SK-N-SH (cell line): ENCODE measurements around the gene CYP2S1. TPM values are rescaled to one million over a fixed set of nuclear protein-coding genes. Genes with fewer than 3 reads are reported as not detected.

ENCODE experiments used
- polyA plus RNA-seq, 3 experiments: library from polyadenylated mRNA; depleted of rRNA; stranded (reverse); fragments of >200 nt; gene quantifications; 2 replicates each; pipeline ENCODE4 v1.2.3, GENCODE V29; 2012

Gene CYP2S1
- polyA plus RNA-seq, 1 of the 3 experiments (the other 2 are of a cell fraction) = 0.67 TPM

Other genes starting within 250 kb of the CYP2S1 start
- not detected in 2 replicates for gene CYP2B6, start 201.9 kb upstream of the CYP2S1 start, polyA plus RNA-seq (2012; rRNA removed)
- gene CYP2A13, start 104.8 kb upstream of the CYP2S1 start, polyA plus RNA-seq (2012; rRNA removed) = not detected in 2 replicates
- gene CYP2F1, start 78.8 kb upstream of the CYP2S1 start, polyA plus RNA-seq (2012; rRNA removed) = not detected in 2 replicates
- 78.8 and 82.6 TPM in 2 replicates for gene AXL, start 26.0 kb downstream of the CYP2S1 start, polyA plus RNA-seq (2012; rRNA removed)
- gene HNRNPUL1, start 71.2 kb downstream of the CYP2S1 start, polyA plus RNA-seq (2012; rRNA removed) = 34.2 and 41.5 TPM in 2 replicates
- 8.7 and 9.6 TPM in 2 replicates for gene CCDC97, start 117.0 kb downstream of the CYP2S1 start, polyA plus RNA-seq (2012; rRNA removed)
- gene TGFB1, start 160.7 kb downstream of the CYP2S1 start, polyA plus RNA-seq (2012; rRNA removed) = 13.5 and 25.5 TPM in 2 replicates
- gene B9D2, start 170.9 kb downstream of the CYP2S1 start, polyA plus RNA-seq (2012; rRNA removed) = 9.0 and 13.3 TPM in 2 replicates
- gene TMEM91, start 183.3 kb downstream of the CYP2S1 start, polyA plus RNA-seq (2012; rRNA removed) = 5.1 and 5.7 TPM in 2 replicates
- gene EXOSC5, start 204.1 kb downstream of the CYP2S1 start, polyA plus RNA-seq (2012; rRNA removed) = 71.3 and 74.1 TPM in 2 replicates
- gene BCKDHA, start 204.6 kb downstream of the CYP2S1 start, polyA plus RNA-seq (2012; rRNA removed) = 16.3 and 30.9 TPM in 2 replicates
- gene B3GNT8, start 234.2 kb downstream of the CYP2S1 start, polyA plus RNA-seq (2012; rRNA removed) = not detected in 2 replicates
- gene DMAC2, start 246.7 kb downstream of the CYP2S1 start, polyA plus RNA-seq (2012; rRNA removed) = 70.2 and 71.4 TPM in 2 replicates
- not detected in 2 replicates for gene ERICH4, start 249.9 kb downstream of the CYP2S1 start, polyA plus RNA-seq (2012; rRNA removed)